ENCODE results near the gene DAO.

DAO gene

DNA sequence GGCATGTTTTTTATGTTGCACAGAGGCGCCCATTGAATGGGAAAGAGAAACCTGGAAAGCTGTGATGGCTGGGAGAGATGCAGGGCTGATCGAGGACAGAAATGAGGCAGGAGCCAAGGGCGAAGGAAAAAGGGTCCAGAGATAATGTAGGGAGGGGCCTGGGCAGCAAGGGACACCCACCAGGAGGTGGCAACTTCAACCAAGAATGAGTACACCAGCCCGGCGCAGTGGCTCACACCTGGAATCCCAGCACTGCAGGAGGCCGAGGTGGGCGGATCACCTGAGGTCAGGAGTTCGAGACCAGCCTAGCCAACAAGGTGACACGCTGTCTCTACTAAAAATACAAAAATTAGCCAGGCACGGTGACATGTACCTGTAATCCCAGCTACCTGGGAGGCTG, 26.5 kb upstream of the DAO start:
- DNase-seq (ENCODE audit: low read depth, low spot score) = no peak
- POLR2A ChIA-PET = interaction anchor here (1.1 kb wide), 1 partner anchor 21 kb away, joined by 4 read pairs; no protein-coding TSS in a partner anchor
- CTCF ChIA-PET = interaction anchor here (1.3 to 1.8 kb wide), 5 partner anchors 49 to 285 kb away, joined by 3 to 8 read pairs (median 4); no protein-coding TSS in a partner anchor
- no peak overlapping the region for H3K4me3 ChIP-seq (ENCODE audit: low read depth, low read length)
- TF ChIP-seq, protein P1, sequence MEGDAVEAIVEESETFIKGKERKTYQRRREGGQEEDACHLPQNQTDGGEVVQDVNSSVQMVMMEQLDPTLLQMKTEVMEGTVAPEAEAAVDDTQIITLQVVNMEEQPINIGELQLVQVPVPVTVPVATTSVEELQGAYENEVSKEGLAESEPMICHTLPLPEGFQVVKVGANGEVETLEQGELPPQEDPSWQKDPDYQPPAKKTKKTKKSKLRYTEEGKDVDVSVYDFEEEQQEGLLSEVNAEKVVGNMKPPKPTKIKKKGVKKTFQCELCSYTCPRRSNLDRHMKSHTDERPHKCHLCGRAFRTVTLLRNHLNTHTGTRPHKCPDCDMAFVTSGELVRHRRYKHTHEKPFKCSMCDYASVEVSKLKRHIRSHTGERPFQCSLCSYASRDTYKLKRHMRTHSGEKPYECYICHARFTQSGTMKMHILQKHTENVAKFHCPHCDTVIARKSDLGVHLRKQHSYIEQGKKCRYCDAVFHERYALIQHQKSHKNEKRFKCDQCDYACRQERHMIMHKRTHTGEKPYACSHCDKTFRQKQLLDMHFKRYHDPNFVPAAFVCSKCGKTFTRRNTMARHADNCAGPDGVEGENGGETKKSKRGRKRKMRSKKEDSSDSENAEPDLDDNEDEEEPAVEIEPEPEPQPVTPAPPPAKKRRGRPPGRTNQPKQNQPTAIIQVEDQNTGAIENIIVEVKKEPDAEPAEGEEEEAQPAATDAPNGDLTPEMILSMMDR (IDR thresholded peaks at IDR 0.05; ENCODE audit: insufficient read depth, low read length, missing control alignments) = no peak

DNA sequence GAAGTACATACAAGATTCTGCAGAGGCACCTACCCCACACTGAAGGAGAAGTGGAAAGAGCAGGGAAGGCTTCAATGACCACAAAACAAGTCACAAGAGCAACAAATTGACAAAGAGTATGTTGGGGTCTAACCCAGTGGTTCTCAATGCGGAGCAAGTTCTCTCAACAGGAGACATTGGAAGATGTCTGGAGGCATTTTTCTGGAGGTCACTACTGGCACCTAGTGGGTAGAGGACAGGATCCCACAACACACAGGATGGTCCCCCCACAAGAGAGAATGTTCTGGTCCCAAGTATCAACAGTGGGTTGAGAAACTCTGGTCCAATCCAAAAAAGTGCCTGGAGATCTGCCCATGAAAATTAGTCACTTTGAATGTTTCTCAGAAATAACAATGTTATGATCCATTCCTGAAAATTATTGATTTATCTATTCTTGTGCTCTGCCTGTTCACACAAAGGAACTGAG, 25.9 kb upstream of the DAO start:
- TF ChIP-seq, protein P1 (IDR thresholded peaks at IDR 0.05; ENCODE audit: insufficient read depth, low read length, missing control alignments) = peak; percentile 58
- POLR2A ChIA-PET = no interaction called here
- CTCF ChIA-PET = interaction anchor here (1.7 to 1.8 kb wide), 2 partner anchors 53 to 97 kb away, joined by 4 to 6 read pairs; no protein-coding TSS in a partner anchor
- peak overlapping the region; percentile 19 for H3K4me3 ChIP-seq (ENCODE audit: low read depth, low read length)
- DNase-seq (ENCODE audit: low read depth, low spot score) = no peak

DNA sequence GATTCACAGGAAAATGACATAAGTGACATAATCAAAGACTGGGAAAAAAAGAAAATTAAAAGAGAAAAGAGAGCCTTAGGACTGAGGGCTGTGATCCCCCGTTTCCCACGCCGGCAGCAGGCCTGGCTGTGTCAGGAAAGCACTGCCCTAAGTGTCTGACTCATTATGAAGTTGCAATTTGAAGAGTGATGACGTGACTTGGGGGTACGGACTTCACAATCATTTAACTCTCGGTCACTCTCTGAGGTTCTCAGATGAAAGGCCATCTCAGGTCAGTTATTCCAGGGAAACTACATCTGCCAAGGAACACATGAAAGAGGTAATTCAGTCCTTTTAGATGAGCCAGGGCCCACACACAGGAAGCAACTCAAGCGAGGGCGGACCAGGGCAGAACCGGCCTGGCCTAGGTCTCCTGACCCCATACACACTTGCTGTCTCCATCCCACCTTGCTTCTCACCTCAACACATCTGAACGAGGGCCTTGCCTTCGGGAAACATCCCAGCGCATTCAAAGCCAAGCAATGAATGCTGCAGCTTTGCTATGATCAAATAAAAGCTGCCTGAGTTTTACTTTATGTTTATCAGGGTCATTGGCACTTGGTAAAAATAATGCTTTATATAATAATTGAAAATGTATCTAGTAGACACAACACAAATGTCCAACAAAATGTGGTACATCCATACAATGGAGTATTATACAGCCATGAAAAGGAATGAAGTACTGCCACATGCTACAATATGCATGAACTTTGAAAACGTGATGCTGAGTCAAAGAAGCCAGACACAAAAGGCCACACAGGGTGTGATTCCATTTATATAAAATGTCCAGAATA, 25.2 kb upstream of the DAO start:
- ChIA-PET POLR2A (no interaction called here), CTCF (no interaction called here)
- peak overlapping the region; percentile 33 for H3K4me3 ChIP-seq (ENCODE audit: low read depth, low read length)
- TF ChIP-seq, protein P1 (IDR thresholded peaks at IDR 0.05; ENCODE audit: insufficient read depth, low read length, missing control alignments) = no peak
- peak; percentile 98 for DNase-seq (ENCODE audit: low read depth, low spot score)

DNA sequence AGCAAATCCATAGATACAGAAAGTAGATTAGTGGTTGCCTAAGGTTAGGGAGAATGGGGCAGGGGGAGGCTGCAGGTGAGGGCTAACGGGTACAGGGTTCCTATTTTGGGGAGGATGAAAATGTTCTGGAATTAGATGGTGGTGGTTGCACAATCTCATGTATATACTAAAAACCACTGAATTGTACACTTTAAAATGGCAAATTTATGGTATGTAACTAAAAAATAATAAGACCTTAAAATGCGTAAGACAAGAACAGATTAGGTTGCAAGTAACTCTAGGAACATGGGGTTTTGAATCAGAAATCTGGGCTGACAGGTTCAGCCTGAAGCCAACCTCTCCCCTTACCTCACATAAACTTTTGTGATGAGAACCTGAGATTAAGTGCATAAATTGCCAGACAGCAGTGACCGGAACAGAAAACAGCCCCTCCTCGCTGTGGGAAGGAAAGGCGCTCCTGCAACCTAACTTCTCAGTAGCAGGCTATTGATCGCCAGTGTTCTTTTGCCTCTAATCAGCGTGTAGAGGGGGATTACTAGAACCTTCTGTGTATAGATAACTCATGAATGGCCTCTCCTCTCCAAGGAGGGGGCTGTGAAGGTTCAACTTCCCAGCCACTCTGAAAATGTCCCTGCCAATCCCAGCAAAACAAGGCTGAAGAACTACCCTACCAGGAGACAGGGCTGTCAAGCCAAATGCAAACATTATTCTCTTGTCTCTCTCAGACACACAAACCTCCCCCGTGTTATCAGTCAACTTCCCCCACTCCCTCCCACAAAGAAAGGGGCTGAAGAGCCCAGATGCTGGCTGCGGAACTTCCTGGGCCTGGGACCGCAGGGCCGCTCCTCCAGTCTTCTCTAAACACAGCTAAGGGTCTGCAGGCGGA, 24.4 kb upstream of the DAO start:
- peak overlapping the region; percentile 90 for H3K4me3 ChIP-seq (ENCODE audit: low read depth, low read length)
- TF ChIP-seq, protein P1 (IDR thresholded peaks at IDR 0.05; ENCODE audit: insufficient read depth, low read length, missing control alignments) = no peak
- ChIA-PET CTCF (interaction anchor here (1.0 kb wide), 1 partner anchor 8 kb away, joined by 3 read pairs; no protein-coding TSS in a partner anchor), POLR2A (no interaction called here)
- DNase-seq (ENCODE audit: low read depth, low spot score) = no peak

DNA sequence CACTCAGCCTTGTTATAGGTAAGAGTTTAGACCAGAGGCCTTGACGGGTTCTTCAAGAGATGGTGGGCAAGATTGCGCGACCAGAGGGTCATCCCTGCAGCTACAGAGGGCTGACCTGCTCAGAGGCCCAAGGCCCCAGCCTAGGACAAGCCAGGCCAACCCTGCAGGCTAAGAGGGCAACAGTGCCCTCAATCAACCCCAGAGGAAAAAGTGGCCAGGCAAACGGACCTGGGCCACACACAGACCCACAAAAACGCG, 23.8 kb upstream of the DAO start:
- TF ChIP-seq, protein P1 (IDR thresholded peaks at IDR 0.05; ENCODE audit: insufficient read depth, low read length, missing control alignments) = no peak
- CTCF ChIA-PET = interaction anchor here (1.0 kb wide), 1 partner anchor 9 kb away, joined by 3 read pairs; no protein-coding TSS in a partner anchor
- no peak for DNase-seq (ENCODE audit: low read depth, low spot score)
- H3K4me3 ChIP-seq (ENCODE audit: low read depth, low read length) = peak overlapping the region; percentile 90
- POLR2A ChIA-PET = no interaction called here

All from AG04449 (cell line).